ENCODE measurements around the gene NEDD4L.

The NEDD4L gene

DNA sequence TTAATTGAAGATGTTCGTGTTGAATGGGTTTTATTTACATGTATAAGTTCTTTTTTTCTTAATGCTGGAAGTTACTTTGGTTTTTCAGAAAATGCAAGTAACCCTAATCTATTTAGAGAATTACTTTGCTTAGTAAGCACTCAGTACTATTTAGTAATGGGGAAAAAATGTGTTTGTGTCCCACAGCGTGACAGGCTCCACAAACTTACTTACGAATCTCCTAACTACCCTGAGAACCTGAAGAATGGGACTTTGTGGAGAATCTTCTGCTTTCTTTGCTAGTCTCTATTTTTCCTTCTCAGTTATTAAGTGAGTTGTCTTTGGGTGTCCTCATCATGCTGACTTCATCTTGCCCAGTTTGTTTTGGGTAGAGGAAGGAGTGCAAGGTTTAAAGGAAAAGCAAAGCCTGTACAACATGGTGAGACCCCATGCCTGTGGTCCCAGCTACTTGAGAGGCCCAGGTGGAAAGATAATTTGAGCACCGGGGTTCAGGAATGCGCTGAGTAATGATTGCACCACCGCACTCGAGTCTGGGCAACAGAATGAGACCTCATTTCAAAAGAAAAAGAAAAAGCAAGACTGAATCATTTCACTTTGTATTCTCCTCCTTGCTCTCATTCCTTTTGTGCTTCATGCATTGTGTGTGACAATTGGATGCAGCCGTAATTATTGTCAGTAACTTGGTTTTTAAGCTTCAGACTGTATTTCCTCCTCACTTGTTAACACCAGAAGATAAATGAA, 10.2 kb downstream of the NEDD4L start:
- DNase-seq, result no peak

DNA sequence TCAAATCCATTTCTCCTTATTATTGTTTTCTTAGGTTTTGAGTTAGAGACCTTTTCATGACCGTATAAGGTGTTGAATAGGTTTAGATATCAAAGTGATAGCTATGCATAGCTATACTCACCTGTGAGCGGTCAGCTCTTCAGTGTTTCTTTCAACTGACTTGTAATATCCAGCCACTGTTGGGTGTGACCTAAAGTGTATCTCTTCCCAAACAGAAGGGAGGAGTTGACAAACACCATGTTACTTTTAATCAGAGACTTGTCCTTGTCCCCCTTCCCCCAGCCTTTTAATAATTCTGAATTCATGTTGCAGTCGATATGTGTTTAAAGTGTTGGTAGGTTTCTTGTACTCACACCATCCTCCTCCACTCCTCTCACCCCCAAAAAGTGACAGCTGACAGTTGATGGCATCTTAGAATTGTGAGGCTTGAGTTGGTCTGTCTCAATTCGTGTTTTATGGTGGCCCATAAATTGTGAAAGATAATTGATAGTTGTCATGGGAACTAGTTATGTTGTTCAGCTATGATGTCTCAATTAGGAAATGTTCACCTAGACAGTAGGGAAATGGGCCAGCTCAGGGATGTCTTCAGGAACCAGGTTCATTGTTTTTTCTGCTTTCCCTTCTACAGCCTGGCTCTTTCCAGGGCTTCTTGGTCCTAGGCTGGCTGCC, 12.0 kb downstream of the NEDD4L start:
- no peak for DNase-seq

DNA sequence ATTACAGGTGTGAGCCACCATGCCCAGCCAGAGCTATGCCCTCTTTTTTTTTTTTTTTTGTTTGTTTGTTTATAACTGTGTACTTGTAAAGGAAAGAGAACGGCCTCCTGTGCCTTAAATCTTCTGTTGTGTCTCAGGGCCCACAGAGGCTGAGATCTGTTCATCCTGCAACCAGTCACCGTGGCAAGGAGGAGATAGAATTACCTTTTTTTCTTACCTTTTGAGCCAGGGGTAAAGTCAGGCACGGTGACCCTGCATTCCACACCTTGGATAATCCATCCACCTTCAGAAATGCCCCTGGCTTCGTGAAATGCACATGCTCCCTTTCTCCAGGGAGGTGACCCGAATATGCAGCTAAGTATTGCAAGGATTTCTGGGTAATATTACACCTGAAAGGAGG, 12.8 kb downstream of the NEDD4L start:
- DNase-seq, result no peak

- peak; percentile 81 for DNase-seq
Measured at GRCh38 chr18:58057291-58057965, 13.4 kb downstream of the NEDD4L start.

- no peak for DNase-seq
Measured at GRCh38 chr18:58058720-58059119, 14.7 kb downstream of the NEDD4L start.

- no peak for DNase-seq
Measured at GRCh38 chr18:58060254-58060653, 16.2 kb downstream of the NEDD4L start.

DNA sequence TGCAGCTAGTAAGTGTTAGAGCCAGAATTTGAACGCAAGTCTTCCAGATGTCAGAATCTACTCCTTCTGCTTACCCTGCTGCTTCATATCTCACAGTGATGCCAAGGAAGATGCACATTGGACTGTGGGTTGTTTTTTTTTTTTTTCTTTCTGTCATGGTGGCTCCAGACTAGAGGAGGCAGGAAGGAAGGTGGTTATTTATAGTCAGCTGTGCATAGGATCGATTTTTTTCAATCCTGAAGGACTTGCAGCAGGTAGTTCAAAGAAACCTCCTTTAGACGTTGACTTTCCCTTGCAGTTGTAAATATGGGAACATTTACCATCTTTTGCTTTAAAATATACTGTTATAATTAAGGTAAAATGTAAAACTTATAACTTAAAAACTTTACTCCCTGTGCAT, 17.3 kb downstream of the NEDD4L start:
- no peak for DNase-seq

GRCh38 chr18:58064406-58064998, 20.5 kb downstream of the NEDD4L start:
- DNase-seq, result no peak

GRCh38 chr18:58065956-58066355, 21.9 kb downstream of the NEDD4L start:
- no peak for DNase-seq

- DNase-seq, result no peak
Measured at GRCh38 chr18:58067601-58068000, 23.6 kb downstream of the NEDD4L start.

GRCh38 chr18:58069099-58069498, 25.1 kb downstream of the NEDD4L start:
- DNase-seq, result no peak

GRCh38 chr18:58069721-58070292, 25.8 kb downstream of the NEDD4L start:
- DNase-seq, result peak; percentile 31

- DNase-seq, result no peak
Measured at GRCh38 chr18:58076052-58076451, 32.0 kb downstream of the NEDD4L start.

GRCh38 chr18:58077329-58077728, 33.3 kb downstream of the NEDD4L start:
- no peak for DNase-seq

DNA sequence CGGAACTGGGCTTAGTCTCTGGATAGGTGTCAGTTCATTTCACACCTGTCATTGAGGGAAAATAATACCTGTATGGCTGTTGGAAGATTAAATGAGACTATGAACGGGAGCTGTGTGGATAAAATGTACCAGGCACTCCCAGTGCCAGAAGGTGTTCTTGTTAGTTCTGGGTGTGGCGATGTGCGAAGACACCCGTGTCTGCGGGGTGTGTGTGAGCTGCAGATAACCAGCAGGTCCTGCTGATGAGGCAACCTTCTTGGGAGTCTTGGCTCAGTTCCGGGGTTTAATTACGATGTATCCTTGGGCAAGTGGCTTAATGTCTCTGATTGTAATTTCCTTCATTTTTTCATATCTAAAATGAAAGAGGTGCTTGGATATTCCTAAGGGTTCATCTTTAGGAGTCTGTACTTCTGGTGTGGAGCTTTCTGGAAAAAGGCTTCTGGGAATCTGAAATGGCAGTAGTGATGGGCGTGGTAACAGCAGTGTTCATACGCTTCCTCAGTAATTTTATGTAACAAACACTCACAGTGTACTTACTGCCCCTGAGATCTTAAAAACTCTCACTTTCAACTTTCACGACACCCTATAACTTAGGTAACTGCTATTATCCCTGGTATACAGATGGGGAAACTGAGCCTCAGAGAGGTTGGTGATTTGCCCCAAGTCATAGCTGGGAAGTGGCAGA, 35.0 kb downstream of the NEDD4L start:
- no peak for DNase-seq

DNA sequence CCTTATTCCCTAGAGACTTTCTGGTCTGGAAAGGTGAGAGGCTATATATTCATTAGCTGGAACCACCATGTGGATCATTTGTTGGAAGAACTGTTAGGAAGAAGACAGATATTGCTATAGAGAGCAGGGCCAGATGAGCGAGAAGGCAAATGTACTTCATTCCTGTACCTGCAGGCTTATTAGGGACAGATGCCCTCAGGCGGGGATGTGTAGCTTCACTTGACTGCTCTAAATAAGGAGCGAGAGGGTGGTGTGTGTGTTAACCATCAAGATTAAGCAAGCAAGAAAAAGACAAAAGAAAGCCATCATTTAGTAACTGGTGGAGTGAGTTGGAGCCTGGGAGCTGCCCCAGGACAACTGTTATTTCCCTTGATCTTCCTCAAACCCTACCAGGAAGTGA, 36.4 kb downstream of the NEDD4L start:
- no peak for DNase-seq

DNA sequence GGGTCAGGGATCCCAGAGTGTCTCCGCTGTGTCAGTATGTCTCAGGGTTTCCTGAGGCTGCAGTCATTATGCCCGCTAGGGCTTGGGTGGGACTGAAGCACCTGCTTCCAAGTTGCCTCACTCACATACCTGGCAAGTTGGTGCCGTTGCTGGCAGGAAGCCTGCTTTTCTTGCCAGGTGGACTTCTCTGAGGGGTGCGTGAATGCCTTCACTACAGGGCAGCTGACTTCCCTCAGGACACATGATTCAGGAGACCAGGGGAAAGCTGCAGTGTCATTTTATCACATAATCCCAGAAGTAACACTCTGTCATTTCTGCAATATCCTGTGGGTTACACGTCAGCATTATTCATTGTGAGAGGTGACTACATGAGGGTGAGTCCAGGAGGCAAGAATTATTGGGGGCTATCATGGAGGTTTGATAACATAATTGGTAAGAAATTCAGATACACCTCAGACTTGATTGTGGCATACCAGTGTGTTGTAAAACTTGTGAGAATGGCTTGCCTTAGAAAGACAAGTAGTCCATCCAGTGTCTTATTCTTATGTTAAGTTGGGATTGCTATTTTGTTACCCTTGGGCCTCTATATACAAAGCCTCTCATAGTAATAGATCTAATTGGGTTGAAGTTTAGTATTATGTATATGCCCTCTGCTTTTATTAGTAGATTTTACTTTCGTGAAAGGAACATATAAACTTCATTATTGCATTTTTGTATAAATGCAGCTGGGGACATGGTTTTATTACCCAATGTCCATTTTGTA, 44.1 kb downstream of the NEDD4L start:
- no peak for DNase-seq

DNA sequence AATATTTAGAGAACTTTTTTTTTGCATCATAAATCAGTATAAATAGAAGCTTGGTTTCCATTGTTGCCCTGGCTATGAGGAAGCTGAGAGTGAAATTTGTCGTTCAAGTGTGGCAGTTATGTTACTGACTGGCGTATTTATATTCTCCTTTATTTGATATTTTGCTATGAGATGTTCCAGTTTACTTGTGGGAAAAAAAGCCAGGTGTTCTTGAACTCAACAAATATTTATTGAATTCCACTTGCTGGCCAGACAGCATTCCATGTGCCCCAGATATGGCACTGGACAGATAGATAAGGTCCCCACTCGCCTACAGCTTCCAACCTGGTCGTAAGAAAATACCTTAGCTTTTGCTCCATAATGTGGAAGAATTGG, 44.7 kb downstream of the NEDD4L start:
- DNase-seq, result no peak

DNA sequence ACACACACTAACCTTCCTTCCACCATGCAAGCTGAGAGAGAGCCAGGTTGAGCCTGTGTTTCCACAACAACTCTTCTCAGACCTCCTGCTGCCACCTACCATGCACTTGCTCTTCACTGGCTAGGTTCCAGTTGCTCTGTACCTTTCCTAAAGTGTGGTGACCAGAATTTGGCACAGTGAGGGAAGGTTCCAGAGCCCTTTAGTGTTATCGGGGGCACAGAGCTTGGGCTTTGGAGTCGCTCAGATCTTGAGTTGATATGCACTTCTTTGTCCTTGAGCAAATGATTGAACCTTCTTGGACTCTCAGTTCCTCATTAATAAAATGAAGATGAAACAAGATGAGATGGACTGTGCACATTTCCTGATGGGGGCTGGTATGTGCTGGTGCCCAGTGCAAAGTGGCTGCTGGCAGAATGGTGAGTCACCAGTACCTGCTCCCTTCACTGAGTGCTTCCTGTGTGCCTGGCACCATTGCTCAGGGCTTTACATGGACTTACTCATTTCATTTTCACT, 47.1 kb downstream of the NEDD4L start:
- DNase-seq, result no peak

DNA sequence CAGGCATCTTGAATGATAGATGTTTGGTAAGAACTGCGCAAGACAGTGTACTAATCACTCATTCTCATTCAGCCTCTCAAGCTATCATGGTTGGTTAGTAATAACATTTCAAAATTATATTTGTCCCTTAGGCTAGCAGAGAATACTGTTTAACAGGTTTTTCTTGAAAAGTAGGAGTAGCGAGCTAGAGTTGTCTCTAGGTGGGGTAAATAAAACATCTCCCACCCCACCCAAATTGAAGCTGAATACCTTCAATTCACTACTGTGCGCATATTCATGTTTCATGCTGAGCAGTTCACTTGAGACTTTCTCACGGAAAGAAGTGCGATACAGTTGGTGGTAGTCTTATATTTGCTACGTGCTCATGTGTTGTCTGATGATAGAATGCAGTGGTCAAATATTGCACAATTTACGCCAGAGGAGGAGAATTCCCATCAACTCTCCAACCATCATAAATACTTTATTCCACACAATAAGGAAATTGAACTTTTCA, 49.3 kb downstream of the NEDD4L start:
- no peak for DNase-seq

- DNase-seq, result no peak
Measured at GRCh38 chr18:58095222-58095621, 51.2 kb downstream of the NEDD4L start.

GRCh38 chr18:58095655-58096054, 51.6 kb downstream of the NEDD4L start:
- DNase-seq, result no peak

All from NCI-H748 treated with DMSO at 0.1 percent for 48 hours (cell line).